Progenitor cell of endocrine pancreas (in vitro differentiated cells): ENCODE results near the gene ADAMTS9. TPM values are rescaled to one million over a fixed set of nuclear protein-coding genes. Genes with fewer than 3 reads are reported as not detected.
"Not testable (repeated sequence)": the region's sequence is repeated elsewhere in the genome, so short reads cannot be mapped to it uniquely, and the experiment has no call there.

ENCODE experiments used
- DNase-seq: peaks from one replicate; pipeline ENCODE4 v3.0.0; 2021; ENCODE audit warnings: low spot score; ENCODE audit not compliant: unreplicated experiment
- H3K27ac Mint-ChIP-seq: 2 replicates; pipeline ENCODE4 v1.8.0; 2021; ENCODE audit warnings: mild to moderate bottlenecking, moderate library complexity, mixed read lengths
- H3K27me3 Mint-ChIP-seq: 2 replicates; pipeline ENCODE4 v1.8.0; 2021; ENCODE audit warnings: mixed read lengths
- H3K36me3 Mint-ChIP-seq: 2 replicates; pipeline ENCODE4 v1.8.0; 2022; ENCODE audit warnings: mixed read lengths; ENCODE audit not compliant: insufficient read depth
- H3K4me1 Mint-ChIP-seq: 2 replicates; pipeline ENCODE4 v1.8.0; 2021; ENCODE audit warnings: low read depth, mixed read lengths
- H3K4me3 Mint-ChIP-seq: 2 replicates; pipeline ENCODE4 v1.8.0; 2021; ENCODE audit warnings: low read depth, mild to moderate bottlenecking, moderate library complexity, mixed read lengths
- H3K9me3 Mint-ChIP-seq: 2 replicates; pipeline ENCODE4 v1.8.0; 2021; ENCODE audit warnings: low read depth, mixed read lengths
- CTCF ChIP-seq: fragments of 200-600 bp; sonication (generic); IDR thresholded peaks from one replicate; pipeline ENCODE4 v1.5.0; 2021; ENCODE audit warnings: antibody characterized with exemption, mild to moderate bottlenecking; ENCODE audit not compliant: unreplicated experiment
- total RNA-seq: library from RNA; stranded (reverse); gene quantifications from 2 replicates; pipeline ENCODE4 v1.2.1, GENCODE V29; 2021

ADAMTS9 gene
- total RNA-seq, 1 donor from 2014 or later = 54.2 TPM

- H3K36me3 Mint-ChIP-seq = peaks cover 29% of the 10 kb centered on the region
- H3K4me1 Mint-ChIP-seq = peaks cover 18% of the 10 kb centered on the region
- H3K9me3 Mint-ChIP-seq = no peaks in the 10 kb centered on the region
- TF ChIP-seq CTCF = no peak
- DNase-seq = no peak
- H3K4me3 Mint-ChIP-seq = no peak overlapping the region
- H3K27ac Mint-ChIP-seq = no peak overlapping the region
- H3K27me3 Mint-ChIP-seq = no peaks in the 10 kb centered on the region
These were observed 137.9 kb downstream of the ADAMTS9 start for GRCh38 chr3:64549869-64550268.

- H3K4me3 Mint-ChIP-seq = no peak overlapping the region
- peaks cover 39% of the 10 kb centered on the region for H3K36me3 Mint-ChIP-seq
- no peak for DNase-seq
- no peak overlapping the region for H3K27ac Mint-ChIP-seq
- H3K9me3 Mint-ChIP-seq = no peaks in the 10 kb centered on the region
- H3K4me1 Mint-ChIP-seq = peaks cover 14% of the 10 kb centered on the region
- H3K27me3 Mint-ChIP-seq = no peaks in the 10 kb centered on the region
- no peak for TF ChIP-seq CTCF
These were observed 139.5 kb downstream of the ADAMTS9 start for GRCh38 chr3:64548200-64548889.

GRCh38 chr3:64546856-64547255 lies 140.9 kb downstream of the ADAMTS9 start:
- no peaks in the 10 kb centered on the region for H3K9me3 Mint-ChIP-seq
- H3K27ac Mint-ChIP-seq = no peak overlapping the region
- H3K4me3 Mint-ChIP-seq = no peak overlapping the region
- TF ChIP-seq CTCF = no peak
- peaks cover 10% of the 10 kb centered on the region for H3K4me1 Mint-ChIP-seq
- H3K27me3 Mint-ChIP-seq = no peaks in the 10 kb centered on the region
- no peak for DNase-seq
- peaks cover 47% of the 10 kb centered on the region for H3K36me3 Mint-ChIP-seq

- H3K4me1 Mint-ChIP-seq, DNase-seq, H3K27me3 Mint-ChIP-seq, H3K27ac Mint-ChIP-seq, H3K9me3 Mint-ChIP-seq, H3K4me3 Mint-ChIP-seq: not testable (repeated sequence)
- H3K36me3 Mint-ChIP-seq = peaks cover 54% of the 10 kb centered on the region
These were observed 142.6 kb downstream of the ADAMTS9 start for GRCh38 chr3:64545239-64545638.

GRCh38 chr3:64541803-64542202 lies 146.0 kb downstream of the ADAMTS9 start:
- no peak for DNase-seq
- no peak for TF ChIP-seq CTCF
- H3K27me3 Mint-ChIP-seq = no peaks in the 10 kb centered on the region
- peaks cover 63% of the 10 kb centered on the region for H3K36me3 Mint-ChIP-seq
- no peaks in the 10 kb centered on the region for H3K9me3 Mint-ChIP-seq
- no peak overlapping the region for H3K4me3 Mint-ChIP-seq
- H3K27ac Mint-ChIP-seq = no peak overlapping the region
- H3K4me1 Mint-ChIP-seq = peaks cover 11% of the 10 kb centered on the region
